Trophoblast cell (in vitro differentiated cells and primary cell): ENCODE measurements around the gene HBZ.

Source experiments
- DNase-seq, 2 donors: peaks; one replicate each; pipeline ENCODE4 v3.0.0-alpha.2; 2016
- H2AFZ ChIP-seq: 2 replicates; pipeline ENCODE4 v1.6.1; 2013; ENCODE audit warnings: low read length, moderate library complexity, mild to moderate bottlenecking; ENCODE audit not compliant: insufficient read depth, poor library complexity
- H2AK5ac ChIP-seq: 2 replicates; pipeline ENCODE4 v1.6.1; 2013; ENCODE audit warnings: mild to moderate bottlenecking, low read length
- H2BK120ac ChIP-seq: 2 replicates; pipeline ENCODE4 v1.6.1; 2013; ENCODE audit warnings: low read length, mild to moderate bottlenecking, moderate library complexity; ENCODE audit not compliant: insufficient read depth, poor library complexity
- H2BK12ac ChIP-seq: 2 replicates; pipeline ENCODE4 v1.6.1; 2013; ENCODE audit warnings: mild to moderate bottlenecking, low read length, moderate library complexity
- H2BK5ac ChIP-seq: 2 replicates; pipeline ENCODE4 v1.6.1; 2013; ENCODE audit warnings: low read length, low read depth, moderate library complexity, mild to moderate bottlenecking; ENCODE audit not compliant: poor library complexity
- H3K14ac ChIP-seq: 2 replicates; pipeline ENCODE4 v1.6.1; 2013; ENCODE audit warnings: mild to moderate bottlenecking, low read length
- H3K18ac ChIP-seq: 2 replicates; pipeline ENCODE4 v1.6.1; 2013; ENCODE audit warnings: mild to moderate bottlenecking, low read length
- H3K23ac ChIP-seq: 2 replicates; pipeline ENCODE4 v1.6.1; 2013; ENCODE audit warnings: low read length
- H3K27ac ChIP-seq: 2 replicates; pipeline ENCODE4 v1.5.1; 2013; ENCODE audit warnings: low read depth, mild to moderate bottlenecking, inconsistent platforms, low read length, moderate library complexity
- H3K27me3 ChIP-seq: 2 replicates; pipeline ENCODE4 v1.6.1; 2013; ENCODE audit warnings: inconsistent platforms, mild to moderate bottlenecking, low read length, moderate library complexity; ENCODE audit not compliant: insufficient read depth
- H3K36me3 ChIP-seq, 2 experiments: 1 replicate in 1 of 2; 2 replicates in 1 of 2; pipeline ENCODE4 v1.6.1; 2013; ENCODE audit warnings: low read length in 2 of 2, mild to moderate bottlenecking in 2 of 2, moderate library complexity in 1 of 2; ENCODE audit not compliant: insufficient read depth in 2 of 2, control insufficient read depth in 1 of 2
- H3K4ac ChIP-seq: 2 replicates; pipeline ENCODE4 v1.6.1; 2013; ENCODE audit warnings: low read depth, mild to moderate bottlenecking, low read length, moderate library complexity
- H3K4me1 ChIP-seq, 2 experiments: 1 replicate in 1 of 2; 2 replicates in 1 of 2; pipeline ENCODE4 v1.6.1; 2013; ENCODE audit warnings: low read length in 2 of 2, mild to moderate bottlenecking in 2 of 2, moderate library complexity in 1 of 2; ENCODE audit not compliant: insufficient read depth in 2 of 2, control insufficient read depth in 1 of 2
- H3K4me2 ChIP-seq: 2 replicates; pipeline ENCODE4 v1.6.1; 2013; ENCODE audit warnings: inconsistent platforms, mild to moderate bottlenecking, low read length, moderate library complexity
- H3K4me3 ChIP-seq: 2 replicates; pipeline ENCODE4 v1.5.1; 2013; ENCODE audit warnings: mild to moderate bottlenecking, low read depth, low read length, inconsistent platforms
- H3K79me1 ChIP-seq: one replicate; pipeline ENCODE4 v1.6.1; 2013; ENCODE audit warnings: low read length
- H3K79me2 ChIP-seq: 2 replicates; pipeline ENCODE4 v1.6.1; 2013; ENCODE audit warnings: low read length, mild to moderate bottlenecking; ENCODE audit not compliant: control insufficient read depth, insufficient read depth, poor library complexity
- H3K9ac ChIP-seq: 2 replicates; pipeline ENCODE4 v1.6.1; 2013; ENCODE audit warnings: mild to moderate bottlenecking, low read length
- H3K9me3 ChIP-seq: 2 replicates; pipeline ENCODE4 v1.6.1; 2013; ENCODE audit warnings: low read depth, mild to moderate bottlenecking, control low read depth, inconsistent platforms, low read length; ENCODE audit not compliant: insufficient read depth
- H4K12ac ChIP-seq: 2 replicates; pipeline ENCODE4 v1.6.1; 2013; ENCODE audit warnings: low read depth, mild to moderate bottlenecking, low read length, moderate library complexity
- H4K8ac ChIP-seq: 2 replicates; pipeline ENCODE4 v1.6.1; 2013; ENCODE audit warnings: low read depth, mild to moderate bottlenecking, low read length, moderate library complexity
- H4K91ac ChIP-seq: one replicate; pipeline ENCODE4 v1.6.1; 2013; ENCODE audit warnings: low read depth, mild to moderate bottlenecking, low read length, moderate library complexity
- WGBS: extraction: QIAGEN DNeasy Blood & Tissue Kit; methylation state at CpG from one replicate; pipeline ENCODE4 v1.1.7; 2013; ENCODE audit warnings: missing lambda C conversion rate; ENCODE audit not compliant: insufficient read length, insufficient coverage; ENCODE audit errors: extremely low coverage; 5-methylcytosine and 5-hydroxymethylcytosine counted together

Gene HBZ

DNA sequence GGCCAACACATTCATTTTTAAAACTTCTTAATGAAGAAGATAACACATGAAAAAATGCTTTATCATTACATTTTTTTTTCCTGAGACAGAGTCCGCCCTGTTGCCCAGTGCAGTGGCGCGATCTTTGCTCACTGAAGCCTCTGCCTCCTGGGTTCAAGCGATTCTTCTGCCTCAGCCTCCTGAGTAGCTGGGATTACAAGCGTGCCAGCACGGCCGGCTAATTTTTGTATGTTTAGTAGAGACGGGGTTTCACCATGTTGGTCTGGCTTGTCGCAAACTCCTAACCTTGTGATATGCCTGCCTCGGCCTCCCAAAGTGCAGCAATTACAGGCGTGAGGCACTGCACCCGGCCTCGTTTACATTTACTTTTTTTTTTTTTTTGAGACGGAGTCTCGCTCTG is 41.0 kb downstream of the HBZ start:
- no peak overlapping the region for H4K12ac ChIP-seq
- H3K4me1 ChIP-seq = no peaks in the 10 kb centered on the region
- H4K91ac ChIP-seq = no peak overlapping the region
- no peak overlapping the region for H3K4me2 ChIP-seq
- no peak overlapping the region for H3K4me3 ChIP-seq
- H2BK5ac ChIP-seq = no peak overlapping the region
- H3K18ac ChIP-seq = no peak overlapping the region
- no peak overlapping the region for H3K23ac ChIP-seq
- DNase-seq = peak; percentile 86 to 88
- H2BK120ac ChIP-seq = no peak overlapping the region
- no peak overlapping the region for H3K27ac ChIP-seq
- no peaks in the 10 kb centered on the region for H3K79me2 ChIP-seq
- no peaks in the 10 kb centered on the region for H3K79me1 ChIP-seq
- H2AFZ ChIP-seq = no peak overlapping the region
- H3K36me3 ChIP-seq = peaks cover 87 to 90% of the 10 kb centered on the region in 2 experiments
- H3K9ac ChIP-seq = no peak overlapping the region
- no peak overlapping the region for H2BK12ac ChIP-seq
- no peak overlapping the region for H4K8ac ChIP-seq
- H3K27me3 ChIP-seq = no peaks in the 10 kb centered on the region
- H3K4ac ChIP-seq = no peak overlapping the region
- H3K14ac ChIP-seq = no peak overlapping the region
- WGBS = no CpG with 5 or more reads among the region's 15 CpGs
- no peak overlapping the region for H2AK5ac ChIP-seq
- no peaks in the 10 kb centered on the region for H3K9me3 ChIP-seq

DNA sequence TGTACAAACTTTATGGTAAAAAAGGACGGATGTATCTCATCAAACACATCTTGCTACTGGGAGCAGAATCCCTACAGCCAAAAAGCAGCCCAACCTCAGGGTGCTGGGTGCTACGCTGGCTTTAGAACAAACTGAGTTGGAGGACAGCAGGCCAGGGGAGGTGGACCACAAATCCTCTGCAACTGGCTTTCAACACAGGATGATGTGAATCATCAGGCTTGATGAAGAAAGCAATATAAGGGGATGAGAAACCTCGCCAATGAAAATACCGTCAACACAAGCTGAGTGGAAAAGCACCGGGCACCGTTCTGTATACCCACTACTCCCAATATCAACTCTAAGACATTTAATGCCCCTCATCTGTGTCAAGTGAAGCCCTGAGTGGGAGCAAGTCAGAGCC is 42.1 kb downstream of the HBZ start:
- Histone ChIP-seq H3K4me3 (no peak overlapping the region), H2AK5ac (no peak overlapping the region), H3K36me3 (peaks cover 87 to 88% of the 10 kb centered on the region in 2 experiments), H3K27ac (no peak overlapping the region), H3K9me3 (no peaks in the 10 kb centered on the region), H2AFZ (no peak overlapping the region), H3K4me1 (no peaks in the 10 kb centered on the region), H4K8ac (no peak overlapping the region), H3K9ac (no peak overlapping the region), H3K79me1 (no peaks in the 10 kb centered on the region), H4K91ac (no peak overlapping the region), H3K14ac (no peak overlapping the region), H2BK12ac (no peak overlapping the region), H3K4ac (no peak overlapping the region), H2BK5ac (no peak overlapping the region), H3K18ac (no peak overlapping the region), H3K79me2 (no peaks in the 10 kb centered on the region), H3K4me2 (no peak overlapping the region), H2BK120ac (no peak overlapping the region), H4K12ac (no peak overlapping the region), H3K23ac (no peak overlapping the region), H3K27me3 (no peaks in the 10 kb centered on the region)
- no CpG with 5 or more reads among the region's 6 CpGs for WGBS
- DNase-seq = no peak

DNA sequence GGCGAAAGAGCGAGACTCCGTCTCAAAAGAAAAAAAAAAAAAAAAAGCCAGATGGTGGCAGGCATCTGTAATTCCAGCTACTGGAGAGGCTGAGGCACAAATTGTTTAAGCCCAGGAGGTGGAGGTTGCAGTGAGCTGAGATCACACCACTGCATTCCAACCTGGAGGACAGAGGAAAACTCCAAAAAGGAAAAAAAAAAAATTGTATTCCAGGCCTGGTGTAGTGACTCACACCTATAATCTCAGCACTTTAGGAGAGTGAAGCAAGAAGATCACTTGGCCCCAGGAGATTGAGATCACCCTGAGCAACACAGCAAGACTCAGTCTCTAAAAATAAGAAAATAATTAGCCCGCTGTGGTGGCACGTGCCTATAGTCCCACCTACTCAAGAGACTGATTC is 47.9 kb downstream of the HBZ start:
- Histone ChIP-seq H3K4me2 (peak overlapping the region; percentile 13), H3K4me3 (no peak overlapping the region), H3K27me3 (no peaks in the 10 kb centered on the region), H2BK120ac (no peak overlapping the region), H2BK5ac (no peak overlapping the region), H3K9me3 (no peaks in the 10 kb centered on the region), H2AFZ (no peak overlapping the region), H3K79me1 (peaks cover 3% of the 10 kb centered on the region), H3K4ac (no peak overlapping the region), H3K18ac (no peak overlapping the region), H4K8ac (no peak overlapping the region), H3K79me2 (no peaks in the 10 kb centered on the region), H2AK5ac (no peak overlapping the region), H3K27ac (peak overlapping the region; percentile 65), H4K12ac (no peak overlapping the region), H3K14ac (no peak overlapping the region), H3K23ac (no peak overlapping the region), H2BK12ac (no peak overlapping the region), H3K36me3 (peaks cover 54 to 64% of the 10 kb centered on the region in 2 experiments), H4K91ac (no peak overlapping the region), H3K4me1 (peaks cover 3 to 5% of the 10 kb centered on the region in 2 experiments), H3K9ac (no peak overlapping the region)
- WGBS = no CpG with 5 or more reads among the region's 5 CpGs
- peak; percentile 83 to 95 for DNase-seq

GRCh38 chr16:203246-203645 is 50.8 kb downstream of the HBZ start:
- no peak overlapping the region for H3K18ac ChIP-seq
- no peak overlapping the region for H3K4me3 ChIP-seq
- no peaks in the 10 kb centered on the region for H3K9me3 ChIP-seq
- H3K36me3 ChIP-seq = peaks cover 47 to 58% of the 10 kb centered on the region in 2 experiments
- DNase-seq = no peak
- no peak overlapping the region for H3K23ac ChIP-seq
- peaks cover 3% of the 10 kb centered on the region for H3K79me1 ChIP-seq
- H3K4me2 ChIP-seq = no peak overlapping the region
- H3K27ac ChIP-seq = no peak overlapping the region
- H2BK5ac ChIP-seq = no peak overlapping the region
- H3K79me2 ChIP-seq = no peaks in the 10 kb centered on the region
- H2AK5ac ChIP-seq = no peak overlapping the region
- no peak overlapping the region for H4K12ac ChIP-seq
- no CpG with 5 or more reads among the region's 4 CpGs for WGBS
- no peak overlapping the region for H3K9ac ChIP-seq
- no peak overlapping the region for H2BK12ac ChIP-seq
- no peak overlapping the region for H4K8ac ChIP-seq
- peaks cover 3 to 5% of the 10 kb centered on the region in 2 experiments for H3K4me1 ChIP-seq
- H2BK120ac ChIP-seq = no peak overlapping the region
- H3K27me3 ChIP-seq = no peaks in the 10 kb centered on the region
- H3K4ac ChIP-seq = no peak overlapping the region
- H2AFZ ChIP-seq = no peak overlapping the region
- H3K14ac ChIP-seq = no peak overlapping the region
- H4K91ac ChIP-seq = no peak overlapping the region
